ENCODE data around the gene S100A16. TPM values are rescaled to one million over a fixed set of nuclear protein-coding genes. Genes with fewer than 3 reads are reported as not detected.

The S100A16 gene
- total and polyA plus RNA-seq, 9 of the 15 experiments (the other 6 are each of a cell fraction or from before 2014, with no cell fraction given): 1.6 to 6.9 (median 4.3) TPM

GRCh38 chr1:153626904-153627714 lies 14.2 kb upstream of the S100A16 start, which contains the start of gene S100A13 (continued):
- TF ChIP-seq, protein P1, sequence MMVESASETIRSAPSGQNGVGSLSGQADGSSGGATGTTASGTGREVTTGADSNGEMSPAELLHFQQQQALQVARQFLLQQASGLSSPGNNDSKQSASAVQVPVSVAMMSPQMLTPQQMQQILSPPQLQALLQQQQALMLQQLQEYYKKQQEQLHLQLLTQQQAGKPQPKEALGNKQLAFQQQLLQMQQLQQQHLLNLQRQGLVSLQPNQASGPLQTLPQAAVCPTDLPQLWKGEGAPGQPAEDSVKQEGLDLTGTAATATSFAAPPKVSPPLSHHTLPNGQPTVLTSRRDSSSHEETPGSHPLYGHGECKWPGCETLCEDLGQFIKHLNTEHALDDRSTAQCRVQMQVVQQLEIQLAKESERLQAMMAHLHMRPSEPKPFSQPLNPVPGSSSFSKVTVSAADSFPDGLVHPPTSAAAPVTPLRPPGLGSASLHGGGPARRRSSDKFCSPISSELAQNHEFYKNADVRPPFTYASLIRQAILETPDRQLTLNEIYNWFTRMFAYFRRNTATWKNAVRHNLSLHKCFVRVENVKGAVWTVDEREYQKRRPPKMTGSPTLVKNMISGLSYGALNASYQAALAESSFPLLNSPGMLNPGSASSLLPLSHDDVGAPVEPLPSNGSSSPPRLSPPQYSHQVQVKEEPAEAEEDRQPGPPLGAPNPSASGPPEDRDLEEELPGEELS (CRISPR knock-in tag; IDR thresholded peaks at IDR 0.05; ENCODE audit: borderline replicate concordance): no peak
- TF ChIP-seq PBX2 (CRISPR knock-in tag; IDR thresholded peaks at IDR 0.05; ENCODE audit: low read depth): no peak
- TF ChIP-seq PBX2 (tag; conservative IDR thresholded peaks at IDR 0.05; ENCODE audit: low read depth): no peak
- peak; percentile 81 for TF ChIP-seq PHF8 (IDR thresholded peaks at IDR 0.05; ENCODE audit: borderline replicate concordance, low read length)
- TF ChIP-seq ZNF589 (CRISPR knock-in tag; IDR thresholded peaks at IDR 0.05; ENCODE audit: low read depth): peak; percentile 54; the same call in 1 of the 2 replicates
- no peak for TF ChIP-seq FUS (optimal IDR thresholded peaks at IDR 0.05; ENCODE audit: low read depth, low read length)
- peak; percentile 65; the same call in 1 of the 2 replicates for TF ChIP-seq POLR2AphosphoS5 (IDR thresholded peaks at IDR 0.05; ENCODE audit: control insufficient read depth, insufficient read depth, low read depth, low read length)
- peak; percentile 80; the same call in 1 of the 2 replicates for TF ChIP-seq ZNF766 (CRISPR knock-in tag; conservative IDR thresholded peaks at IDR 0.05)
- TF ChIP-seq SMAD1 (IDR thresholded peaks at IDR 0.05; ENCODE audit: low read depth, low read length, partially characterized antibody): peak; percentile 16
- TF ChIP-seq STAG1 (CRISPR knock-in tag; IDR thresholded peaks at IDR 0.05; ENCODE audit: borderline replicate concordance): no peak
- TF ChIP-seq NELFE (IDR thresholded peaks at IDR 0.05; ENCODE audit: insufficient read depth, insufficient read length): no peak
- TF ChIP-seq MIER1 (IDR thresholded peaks at IDR 0.05; ENCODE audit: low read depth): no peak
- TF ChIP-seq SMAD4 (CRISPR knock-in tag; conservative IDR thresholded peaks at IDR 0.05): peak; percentile 33; the same call in 1 of the 2 replicates
- no peak for TF ChIP-seq RAD51 (IDR thresholded peaks at IDR 0.05; ENCODE audit: borderline replicate concordance, low read depth)
- TF ChIP-seq, protein P2, sequence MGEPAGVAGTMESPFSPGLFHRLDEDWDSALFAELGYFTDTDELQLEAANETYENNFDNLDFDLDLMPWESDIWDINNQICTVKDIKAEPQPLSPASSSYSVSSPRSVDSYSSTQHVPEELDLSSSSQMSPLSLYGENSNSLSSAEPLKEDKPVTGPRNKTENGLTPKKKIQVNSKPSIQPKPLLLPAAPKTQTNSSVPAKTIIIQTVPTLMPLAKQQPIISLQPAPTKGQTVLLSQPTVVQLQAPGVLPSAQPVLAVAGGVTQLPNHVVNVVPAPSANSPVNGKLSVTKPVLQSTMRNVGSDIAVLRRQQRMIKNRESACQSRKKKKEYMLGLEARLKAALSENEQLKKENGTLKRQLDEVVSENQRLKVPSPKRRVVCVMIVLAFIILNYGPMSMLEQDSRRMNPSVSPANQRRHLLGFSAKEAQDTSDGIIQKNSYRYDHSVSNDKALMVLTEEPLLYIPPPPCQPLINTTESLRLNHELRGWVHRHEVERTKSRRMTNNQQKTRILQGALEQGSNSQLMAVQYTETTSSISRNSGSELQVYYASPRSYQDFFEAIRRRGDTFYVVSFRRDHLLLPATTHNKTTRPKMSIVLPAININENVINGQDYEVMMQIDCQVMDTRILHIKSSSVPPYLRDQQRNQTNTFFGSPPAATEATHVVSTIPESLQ (CRISPR knock-in tag; IDR thresholded peaks at IDR 0.05): no peak
- TF ChIP-seq TAF15 (IDR thresholded peaks at IDR 0.05; ENCODE audit: low read depth, low read length): no peak
- TF ChIP-seq RBM17 (IDR thresholded peaks at IDR 0.05; ENCODE audit: borderline replicate concordance, low read depth, low read length): no peak
- peak; percentile 64 for TF ChIP-seq ZNF175 (CRISPR knock-in tag; IDR thresholded peaks at IDR 0.05; ENCODE audit: low read depth)
- TF ChIP-seq KDM5B (IDR thresholded peaks at IDR 0.05; ENCODE audit: insufficient replicate concordance, low read depth, low read length): peak; percentile 99
- TF ChIP-seq RBM22 (IDR thresholded peaks at IDR 0.05; ENCODE audit: low read depth, low read length, poor library complexity, severe bottlenecking): no peak

All from K562 (cell line).